ENCODE data around the gene GABRP.
A peak's percentile ranks its signal among the peaks of the same experiment; 100 is the strongest.
"Not testable (repeated sequence)": the region's sequence is repeated elsewhere in the genome, so short reads cannot be mapped to it uniquely, and the experiment has no call there.

GABRP gene

GRCh38 chr5:170818232-170818631, 34.7 kb downstream of the GABRP start:
- no peak for TF ChIP-seq CTCF (IDR thresholded peaks at IDR 0.05; ENCODE audit: insufficient read depth, low read length, missing control alignments)
- H3K4me3 ChIP-seq (ENCODE audit: low read depth, low read length) = no peak overlapping the region
- DNase-seq (ENCODE audit: low read depth, low spot score) = peak; percentile 40
- ChIA-PET POLR2A (no interaction called here), CTCF (interaction anchor here (1.0 kb wide), 1 partner anchor 14 kb away, joined by 3 read pairs; no protein-coding TSS in a partner anchor)

- POLR2A ChIA-PET = no interaction called here
- CTCF ChIA-PET = interaction anchor here (0.9 kb wide), 1 partner anchor 10 kb away, joined by 3 read pairs; no protein-coding TSS in a partner anchor
- DNase-seq (ENCODE audit: low read depth, low spot score) = no peak
- no peak for TF ChIP-seq CTCF (IDR thresholded peaks at IDR 0.05; ENCODE audit: insufficient read depth, low read length, missing control alignments)
- H3K4me3 ChIP-seq (ENCODE audit: low read depth, low read length) = no peak overlapping the region
Observed at GRCh38 chr5:170819824-170820223, 36.3 kb downstream of the GABRP start.

- no peak for DNase-seq (ENCODE audit: low read depth, low spot score)
- CTCF ChIA-PET = no interaction called here
- POLR2A ChIA-PET = no interaction called here
- TF ChIP-seq CTCF (IDR thresholded peaks at IDR 0.05; ENCODE audit: insufficient read depth, low read length, missing control alignments) = no peak
- no peak overlapping the region for H3K4me3 ChIP-seq (ENCODE audit: low read depth, low read length)
Observed at GRCh38 chr5:170821257-170821800, 37.8 kb downstream of the GABRP start.

- no peak for DNase-seq (ENCODE audit: low read depth, low spot score)
- no peak overlapping the region for H3K4me3 ChIP-seq (ENCODE audit: low read depth, low read length)
- ChIA-PET POLR2A (no interaction called here), CTCF (interaction anchor here (0.9 to 1.3 kb wide), 2 partner anchors 9 to 381 kb away, joined by 3 to 4 read pairs; no protein-coding TSS in a partner anchor)
- TF ChIP-seq CTCF (IDR thresholded peaks at IDR 0.05; ENCODE audit: insufficient read depth, low read length, missing control alignments) = no peak
Observed at GRCh38 chr5:170826117-170826516, 42.6 kb downstream of the GABRP start.

- POLR2A ChIA-PET = no interaction called here
- CTCF ChIA-PET = interaction anchor here (1.2 to 1.3 kb wide), 2 partner anchors 14 to 23 kb away, joined by 3 read pairs; no protein-coding TSS in a partner anchor
- DNase-seq (ENCODE audit: low read depth, low spot score) = no peak
- no peak for TF ChIP-seq CTCF (IDR thresholded peaks at IDR 0.05; ENCODE audit: insufficient read depth, low read length, missing control alignments)
- H3K4me3 ChIP-seq (ENCODE audit: low read depth, low read length) = no peak overlapping the region
Observed at GRCh38 chr5:170832241-170832640, 48.7 kb downstream of the GABRP start.

GRCh38 chr5:170833981-170834380, 50.5 kb downstream of the GABRP start:
- CTCF ChIA-PET; H3K4me3 ChIP-seq (ENCODE audit: low read depth, low read length); POLR2A ChIA-PET; DNase-seq (ENCODE audit: low read depth, low spot score): not testable (repeated sequence)

- CTCF ChIA-PET = no interaction called here
- H3K4me3 ChIP-seq (ENCODE audit: low read depth, low read length) = no peak overlapping the region
- TF ChIP-seq CTCF (IDR thresholded peaks at IDR 0.05; ENCODE audit: insufficient read depth, low read length, missing control alignments) = no peak
- DNase-seq (ENCODE audit: low read depth, low spot score) = no peak
- POLR2A ChIA-PET = no interaction called here
Observed at GRCh38 chr5:170836226-170836625, 52.7 kb downstream of the GABRP start.

Data from AG04449 (cell line).